ENCODE data around the gene BCR.
"Not testable (repeated sequence)": the region's sequence is repeated elsewhere in the genome, so short reads cannot be mapped to it uniquely, and the experiment has no call there.

BCR gene

DNA sequence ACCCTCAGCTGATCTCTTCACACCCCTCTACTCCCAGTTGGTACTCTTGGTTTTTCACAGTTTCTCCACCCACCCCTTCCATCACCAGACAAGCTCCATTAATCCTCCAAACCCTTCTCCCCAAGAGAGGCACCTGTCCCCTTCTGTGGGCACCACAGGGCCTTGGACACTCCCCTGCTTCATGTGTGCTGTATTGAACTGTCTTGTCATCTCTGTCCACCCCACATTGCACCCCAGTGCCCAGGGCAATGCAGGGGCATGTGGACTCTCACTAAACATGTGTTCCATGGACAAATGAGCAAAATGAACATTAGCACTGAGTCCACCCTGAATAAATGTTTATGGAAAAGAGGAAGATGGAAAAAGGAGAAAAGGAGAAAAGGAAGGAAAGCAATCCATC is 181.4 kb downstream of the BCR start:
- no peak overlapping the region for H3K4me3 Mint-ChIP-seq
- no peaks in the 10 kb centered on the region for H3K4me1 Mint-ChIP-seq
- no peaks in the 10 kb centered on the region for H3K36me3 Mint-ChIP-seq (ENCODE audit: low read depth)
- H3K27ac Mint-ChIP-seq = no peak overlapping the region
- peaks cover under 1% of the 10 kb centered on the region for H3K27me3 Mint-ChIP-seq (ENCODE audit: low read depth)
- TF ChIP-seq, protein P1, sequence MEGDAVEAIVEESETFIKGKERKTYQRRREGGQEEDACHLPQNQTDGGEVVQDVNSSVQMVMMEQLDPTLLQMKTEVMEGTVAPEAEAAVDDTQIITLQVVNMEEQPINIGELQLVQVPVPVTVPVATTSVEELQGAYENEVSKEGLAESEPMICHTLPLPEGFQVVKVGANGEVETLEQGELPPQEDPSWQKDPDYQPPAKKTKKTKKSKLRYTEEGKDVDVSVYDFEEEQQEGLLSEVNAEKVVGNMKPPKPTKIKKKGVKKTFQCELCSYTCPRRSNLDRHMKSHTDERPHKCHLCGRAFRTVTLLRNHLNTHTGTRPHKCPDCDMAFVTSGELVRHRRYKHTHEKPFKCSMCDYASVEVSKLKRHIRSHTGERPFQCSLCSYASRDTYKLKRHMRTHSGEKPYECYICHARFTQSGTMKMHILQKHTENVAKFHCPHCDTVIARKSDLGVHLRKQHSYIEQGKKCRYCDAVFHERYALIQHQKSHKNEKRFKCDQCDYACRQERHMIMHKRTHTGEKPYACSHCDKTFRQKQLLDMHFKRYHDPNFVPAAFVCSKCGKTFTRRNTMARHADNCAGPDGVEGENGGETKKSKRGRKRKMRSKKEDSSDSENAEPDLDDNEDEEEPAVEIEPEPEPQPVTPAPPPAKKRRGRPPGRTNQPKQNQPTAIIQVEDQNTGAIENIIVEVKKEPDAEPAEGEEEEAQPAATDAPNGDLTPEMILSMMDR (IDR thresholded peaks at IDR 0.05; ENCODE audit: unreplicated experiment in 3 of 3) = no peak
- no peaks in the 10 kb centered on the region for H3K9me3 Mint-ChIP-seq

DNA sequence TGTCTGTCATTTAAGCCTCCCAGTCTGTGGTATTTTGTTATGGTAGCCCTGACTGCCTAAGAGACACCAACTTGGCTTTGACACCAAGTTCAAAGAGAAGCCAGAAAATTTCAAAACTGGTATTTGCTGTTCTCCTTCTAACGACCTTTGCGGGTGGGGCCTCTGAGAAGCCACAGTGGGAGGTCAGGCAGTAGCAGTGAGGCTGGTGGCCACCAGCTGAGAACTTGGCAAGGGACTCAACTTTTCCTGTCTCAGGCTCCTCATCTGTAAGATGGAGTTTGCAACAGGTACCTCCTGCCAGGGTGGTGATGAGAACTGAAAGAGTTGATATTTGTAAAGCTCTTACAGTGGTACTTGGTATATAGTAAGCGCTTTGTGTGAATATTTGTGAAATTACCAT is 183.4 kb downstream of the BCR start:
- Mint-ChIP-seq H3K27ac (no peak overlapping the region), H3K27me3 (ENCODE audit: low read depth) (peaks cover 16% of the 10 kb centered on the region), H3K36me3 (ENCODE audit: low read depth) (no peaks in the 10 kb centered on the region), H3K4me3 (no peak overlapping the region), H3K4me1 (no peaks in the 10 kb centered on the region), H3K9me3 (no peaks in the 10 kb centered on the region)
- TF ChIP-seq, protein P1 (IDR thresholded peaks at IDR 0.05; ENCODE audit: unreplicated experiment in 3 of 3) = no peak

DNA sequence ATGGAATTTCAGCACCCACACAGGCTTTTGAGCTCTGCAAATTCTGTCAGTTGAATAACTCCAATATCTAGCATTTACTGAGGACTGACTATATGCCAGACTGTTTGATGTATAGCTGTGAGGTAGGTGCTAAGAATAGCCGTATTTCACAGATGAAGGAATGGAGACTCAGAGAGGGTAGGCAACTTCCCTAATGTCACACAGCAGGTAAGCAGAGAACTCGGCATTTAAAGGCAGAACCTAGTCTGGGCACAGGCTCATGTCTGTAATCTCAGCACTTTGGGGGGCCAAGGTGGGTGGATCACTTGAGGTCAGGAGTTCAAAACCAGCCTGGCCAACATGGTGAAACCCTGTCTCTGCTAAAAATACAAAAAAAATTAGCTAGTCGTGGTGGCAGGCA is 184.1 kb downstream of the BCR start:
- Mint-ChIP-seq H3K27me3 (ENCODE audit: low read depth) (peaks cover 22% of the 10 kb centered on the region), H3K36me3 (ENCODE audit: low read depth) (no peaks in the 10 kb centered on the region), H3K9me3 (no peaks in the 10 kb centered on the region), H3K27ac (no peak overlapping the region), H3K4me3 (no peak overlapping the region), H3K4me1 (no peaks in the 10 kb centered on the region)
- TF ChIP-seq, protein P1 (IDR thresholded peaks at IDR 0.05; ENCODE audit: unreplicated experiment in 3 of 3) = no peak

DNA sequence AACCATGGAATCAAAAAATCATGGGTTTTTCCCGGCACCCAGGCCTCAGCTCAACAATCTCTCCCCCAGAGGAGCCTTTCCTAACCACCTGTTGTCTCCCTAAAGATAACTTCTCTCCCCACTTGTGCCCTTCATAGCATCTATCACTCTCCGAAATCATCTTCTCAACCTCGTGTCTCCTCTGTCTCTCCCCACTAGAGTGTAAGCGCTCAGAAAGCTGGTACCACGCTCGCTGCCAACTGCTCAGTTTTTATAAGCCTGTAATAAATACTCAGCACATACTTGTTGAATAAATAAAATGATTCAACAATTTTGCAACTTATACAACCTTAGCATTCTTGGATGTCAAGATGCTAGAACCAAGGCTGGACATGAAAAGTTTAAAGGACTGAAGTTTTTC is 185.2 kb downstream of the BCR start:
- H3K9me3 Mint-ChIP-seq = no peaks in the 10 kb centered on the region
- H3K4me1 Mint-ChIP-seq = no peaks in the 10 kb centered on the region
- TF ChIP-seq, protein P1 (IDR thresholded peaks at IDR 0.05; ENCODE audit: unreplicated experiment in 3 of 3) = no peak
- no peak overlapping the region for H3K4me3 Mint-ChIP-seq
- H3K36me3 Mint-ChIP-seq (ENCODE audit: low read depth) = no peaks in the 10 kb centered on the region
- H3K27ac Mint-ChIP-seq = no peak overlapping the region
- H3K27me3 Mint-ChIP-seq (ENCODE audit: low read depth) = peaks cover 27% of the 10 kb centered on the region

DNA sequence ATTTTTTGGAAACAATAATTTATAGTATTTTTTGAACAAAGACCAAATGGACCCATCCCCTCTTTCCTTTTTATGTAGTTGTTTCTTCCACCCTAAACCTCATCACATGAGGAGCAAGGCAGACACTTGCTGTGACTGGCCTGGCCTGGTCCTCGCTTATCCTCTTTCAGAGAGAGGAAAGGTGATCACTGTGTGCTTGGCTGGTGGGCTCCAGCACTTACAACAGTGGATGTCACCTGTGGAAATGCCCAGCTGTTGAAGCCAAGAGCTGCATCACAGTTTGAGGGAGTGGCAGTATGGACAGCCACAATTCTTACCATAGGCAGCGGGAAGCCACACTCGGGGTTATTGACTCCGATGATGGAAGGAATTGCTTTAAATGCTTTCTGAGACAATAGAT is 185.7 kb downstream of the BCR start:
- no peaks in the 10 kb centered on the region for H3K4me1 Mint-ChIP-seq
- H3K27ac Mint-ChIP-seq = no peak overlapping the region
- H3K9me3 Mint-ChIP-seq = no peaks in the 10 kb centered on the region
- no peak overlapping the region for H3K4me3 Mint-ChIP-seq
- no peaks in the 10 kb centered on the region for H3K36me3 Mint-ChIP-seq (ENCODE audit: low read depth)
- TF ChIP-seq, protein P1 (IDR thresholded peaks at IDR 0.05; ENCODE audit: unreplicated experiment in 3 of 3) = no peak
- peaks cover 27% of the 10 kb centered on the region for H3K27me3 Mint-ChIP-seq (ENCODE audit: low read depth)

DNA sequence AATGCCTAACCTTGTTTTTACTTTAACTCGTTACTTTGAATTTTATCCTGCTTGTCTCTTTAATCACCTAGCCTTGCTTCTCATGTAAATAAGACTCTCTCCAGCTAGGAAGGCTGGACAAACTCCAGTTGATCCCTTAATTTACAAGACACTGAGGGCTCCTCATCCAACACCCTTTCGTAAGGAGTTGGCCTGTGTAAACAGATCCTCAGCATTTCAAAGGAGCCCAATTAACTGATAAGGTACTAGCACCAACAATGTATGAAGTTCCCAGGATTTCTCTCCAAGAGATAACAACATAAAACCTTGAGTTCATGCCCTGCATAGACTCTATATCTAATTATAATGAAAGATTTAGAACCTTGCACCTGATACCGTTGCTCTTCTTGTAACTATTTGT is 186.9 kb downstream of the BCR start:
- not testable (repeated sequence) for H3K27ac Mint-ChIP-seq

More for the DNA sequence above, 186.9 kb downstream of the BCR start:
- not testable (repeated sequence) for H3K9me3 Mint-ChIP-seq; H3K4me3 Mint-ChIP-seq; H3K4me1 Mint-ChIP-seq; H3K36me3 Mint-ChIP-seq (ENCODE audit: low read depth)
- peaks cover 27% of the 10 kb centered on the region for H3K27me3 Mint-ChIP-seq (ENCODE audit: low read depth)
